22Rv1 (cell line): ENCODE measurements around the gene COMMD1.

Source experiments
- CTCF ChIP-seq: fragments of 450-650 bp; IDR thresholded peaks from 2 replicates; pipeline ENCODE4 v1.5.1; 2017; ENCODE audit warnings: mild to moderate bottlenecking
- ZFX ChIP-seq: fragments of 450-650 bp; IDR thresholded peaks from 2 replicates; pipeline ENCODE4 v1.6.1; 2017; ENCODE audit warnings: antibody characterized with exemption, borderline replicate concordance

DNA sequence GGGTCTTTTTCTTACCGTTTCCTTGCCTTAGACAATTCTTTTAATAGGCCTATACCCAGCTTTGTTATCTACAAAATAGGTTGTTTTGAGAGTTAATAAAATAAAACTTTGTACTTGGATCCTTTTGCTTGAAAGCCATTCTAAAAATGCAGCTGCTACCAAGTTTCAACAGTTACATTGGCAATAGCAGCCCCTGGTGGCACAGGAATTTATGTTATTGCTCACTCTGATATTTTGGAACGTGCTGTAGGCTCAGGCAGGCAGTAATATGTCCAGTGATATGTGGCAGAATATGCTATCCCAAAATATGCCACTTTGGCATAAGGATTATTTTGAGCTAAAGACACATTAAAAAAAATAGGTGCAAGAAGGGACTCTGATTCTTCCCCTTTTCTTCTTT, 6.7 kb upstream of the COMMD1 start:
- TF ChIP-seq CTCF (peak; percentile 68), ZFX (no peak)
